ENCODE data around the gene WDR75. TPM values are rescaled to one million over a fixed set of nuclear protein-coding genes. Genes with fewer than 3 reads are reported as not detected.

Gene WDR75
- total and polyA plus RNA-seq, 9 of the 15 experiments (the other 6 are each of a cell fraction or from before 2014, with no cell fraction given), result 50.9 to 111 (median 76.4) TPM

- no peaks in the 10 kb centered on the region for H3K9me1 ChIP-seq (ENCODE audit: control insufficient read depth, insufficient read depth, low read length)
- no peaks in the 10 kb centered on the region for H3K27me3 ChIP-seq (ENCODE audit: control insufficient read depth in 2 of 2, insufficient read depth in 2 of 2, low read length in 2 of 2)
- DNase-seq (ENCODE audit: extremely low read depth in 1 of 4, low spot score in 3 of 4) (peak in 2 of 4 experiments; percentile 22 to 54), ATAC-seq (peak; percentile 56), FAIRE-seq (peak; percentile 11)
- peak overlapping the region; percentile 80 for H2AFZ ChIP-seq (ENCODE audit: low read depth, low read length)
- no TSS peak for BruUV-seq (replicated peaks)
- 0 out of 2 replicates have a peak overlapping the region, but pooled peaks have one; percentile 3 for H3K4me2 ChIP-seq (ENCODE audit: insufficient read depth, low read length)
- WGBS (ENCODE audit: insufficient coverage, low coverage, missing lambda C conversion rate), result 0% methylated on average over 2 of the region's 2 CpGs
- peaks cover 12 to 25% of the 10 kb centered on the region in 2 experiments for H3K4me1 ChIP-seq (replicated peaks in 1 of 2; ENCODE audit: control insufficient read depth in 2 of 2, insufficient read depth in 2 of 2, low read length in 2 of 2)
- intact Hi-C loops (cut with micrococcal nuclease), result loop anchor here (1.0 to 5.0 kb wide), 3 partner anchors 47 to 124 kb away; partner anchors contain the start of gene SLC40A1
- peak overlapping the region; percentile 93 for H3K27ac ChIP-seq (ENCODE audit: extremely low read depth, low read depth, low read length)
- CTCF ChIA-PET (ENCODE audit: low intra/inter-chr PET ratio), result no interaction called here
- H3K36me3 ChIP-seq (ENCODE audit: control insufficient read depth, insufficient read depth, low read length), result no peaks in the 10 kb centered on the region
- peak overlapping the region in 1 of 2 experiments; percentile 65; a peak in 2 of 4 replicates for H3K9ac ChIP-seq (ENCODE audit: insufficient read depth in 1 of 2, low read depth in 2 of 2, low read length in 2 of 2)
- H3K9me3 ChIP-seq (replicated peaks; ENCODE audit: control insufficient read depth, insufficient read depth, low read depth, low read length), result 0 out of 2 replicates have a peak, but pooled peaks cover 2% of the 10 kb centered on the region
- POLR2A ChIA-PET, result no interaction called here
- no peaks in the 10 kb centered on the region for H3K79me2 ChIP-seq (ENCODE audit: control insufficient read depth, insufficient read depth, low read length)
- H3K4me3 ChIP-seq, result no peak overlapping the region
- no peaks in the 10 kb centered on the region for H4K20me1 ChIP-seq (replicated peaks; ENCODE audit: control insufficient read depth, insufficient read depth, low read length)
- in situ Hi-C loops (cut with MboI), result no loop called here
- TF ChIP-seq ZNF584 (CRISPR knock-in tag; IDR thresholded peaks at IDR 0.05; ENCODE audit: low read depth), result no peak
- no peak for TF ChIP-seq ZNF449 (CRISPR knock-in tag; IDR thresholded peaks at IDR 0.05)
- no peak for TF ChIP-seq ARID4B (CRISPR knock-in tag; IDR thresholded peaks at IDR 0.05)
- no peak for TF ChIP-seq XRCC5 (IDR thresholded peaks at IDR 0.05; ENCODE audit: low read depth, low read length)
- TF ChIP-seq SFPQ (IDR thresholded peaks at IDR 0.05; ENCODE audit: low read depth, low read length), result no peak
- TF ChIP-seq HNRNPL (IDR thresholded peaks at IDR 0.05; ENCODE audit: low read depth, low read length), result no peak
- TF ChIP-seq DPF2 (IDR thresholded peaks at IDR 0.05), result peak; percentile 88
- TF ChIP-seq SMARCA4 (IDR thresholded peaks at IDR 0.05), result peak; percentile 77
- TF ChIP-seq CBX2 (IDR thresholded peaks at IDR 0.05; ENCODE audit: insufficient read depth, low read length, poor library complexity, severe bottlenecking), result no peak
- no peak for TF ChIP-seq ZNF444 (CRISPR knock-in tag; IDR thresholded peaks at IDR 0.05)
- TF ChIP-seq HNRNPLL (IDR thresholded peaks at IDR 0.05; ENCODE audit: low read depth, low read length, poor library complexity, severe bottlenecking), result no peak
- peak; percentile 21 to 40 (median 38); a peak in 4 of 6 replicates for TF ChIP-seq CTCF (IDR thresholded peaks at IDR 0.05 in 2 of 3, conservative IDR thresholded peaks at IDR 0.05 in 1 of 3; ENCODE audit: insufficient read depth in 2 of 3, low read depth in 1 of 3, low read length in 3 of 3)
These were observed 64.2 kb downstream of the WDR75 start for GRCh38 chr2:189505492-189505891.
